Posterior cingulate gyrus (tissue), 11 donors: ENCODE results near the gene ZNF318.

Source experiments
- DNase-seq, 10 donors: peaks; one replicate each; pipeline versions ENCODE4 v3.0.0 to v3.0.0-alpha.2; 2020 to 2021; ENCODE audit warnings: mixed read lengths in 3 of 10
- intact Hi-C: fragments of 100-400 bp; cut with DNase I; formaldehyde crosslinking; loops from one replicate; pipeline ENCODE4 v1.15.1; 2023

Gene ZNF318

GRCh38 chr6:43290339-43290904 is 79.0 kb downstream of the ZNF318 start:
- peak in 1 of 10 donors; percentile 20 for DNase-seq
- intact Hi-C loops = no loop called here

GRCh38 chr6:43287717-43288679 is 81.4 kb downstream of the ZNF318 start:
- intact Hi-C loops = no loop called here
- peak in 2 of 10 donors; percentile 59 to 68 for DNase-seq

- peak in 4 of 10 donors; percentile 29 to 82 (median 48) for DNase-seq
Observed at GRCh38 chr6:43286980-43287716, 82.3 kb downstream of the ZNF318 start.

GRCh38 chr6:43286456-43286979 is 82.9 kb downstream of the ZNF318 start:
- intact Hi-C loops = no loop called here
- DNase-seq = peak in 2 of 10 donors; percentile 36 to 69

More at GRCh38 chr6:43286980-43287716, 82.3 kb downstream of the ZNF318 start:
- intact Hi-C loops = no loop called here
